PC-9 (cell line): ENCODE measurements around the gene PSMD4. TPM values are rescaled to one million over a fixed set of nuclear protein-coding genes. Genes with fewer than 3 reads are reported as not detected.
A peak's percentile ranks its signal among the peaks of the same experiment; 100 is the strongest.

ENCODE experiments used
- BruUV-seq: library from RNA; stranded (reverse); fragments of 400-500 nt; replicated peaks from 2 replicates; lab custom pipeline; 2021; lab: Mats Ljungman, UMichigan
- CTCF ChIA-PET: fragments of 300-600 bp; sonication (Branson Sonifier 250); formaldehyde crosslinking; loops from one replicate; lab custom pipeline; 2022; ENCODE audit warnings: antibody characterized with exemption; lab: Charles Lee
- POLR2A ChIA-PET: fragments of 300-600 bp; sonication (Branson Sonifier 250); formaldehyde crosslinking; loops from one replicate; lab custom pipeline; 2022; ENCODE audit warnings: antibody characterized with exemption; ENCODE audit not compliant: unreplicated experiment; lab: Charles Lee
- DNase-seq, 2 experiments: peaks; one replicate each; pipeline versions ENCODE4 v3.0.0 to v3.0.0-alpha.2; 2015 to 2022; ENCODE audit warnings: mixed read lengths in 1 of 2
- H2AFZ ChIP-seq: fragments of 200-600 bp; sonication (generic); 2 replicates; pipeline ENCODE4 v1.8.1; 2017; ENCODE audit warnings: antibody characterized with exemption
- H3F3A ChIP-seq: fragments of 200-600 bp; sonication (generic); 2 replicates; pipeline ENCODE4 v1.8.1; 2017; ENCODE audit warnings: antibody characterized with exemption, mild to moderate bottlenecking, low read depth; ENCODE audit not compliant: insufficient read depth
- H3K27ac ChIP-seq: fragments of 200-600 bp; sonication (generic); 2 replicates; pipeline ENCODE4 v1.6.1; 2016; ENCODE audit warnings: mixed run types
- H3K27me3 ChIP-seq: fragments of 200-600 bp; sonication (generic); 2 replicates; pipeline ENCODE4 v1.6.1; 2016; ENCODE audit warnings: low read depth, mixed run types; ENCODE audit not compliant: insufficient read depth
- H3K36me3 ChIP-seq: fragments of 200-600 bp; sonication (generic); 2 replicates; pipeline ENCODE4 v1.6.1; 2016; ENCODE audit warnings: low read depth, mixed run types
- H3K4me1 ChIP-seq: fragments of 200-600 bp; sonication (generic); replicated peaks from 2 replicates; pipeline ENCODE4 v1.6.1; 2016; ENCODE audit warnings: mixed run types; ENCODE audit not compliant: insufficient read depth
- H3K4me2 ChIP-seq: fragments of 200-600 bp; sonication (generic); 2 replicates; pipeline ENCODE4 v1.6.1; 2017; ENCODE audit warnings: mixed run types
- H3K4me3 ChIP-seq: fragments of 200-600 bp; sonication (generic); 2 replicates; pipeline ENCODE4 v1.6.1; 2016; ENCODE audit warnings: mixed run types
- H3K79me2 ChIP-seq: fragments of 200-600 bp; sonication (generic); 2 replicates; pipeline ENCODE4 v1.6.1; 2017; ENCODE audit warnings: low read depth, mixed run types
- H3K9me2 ChIP-seq: fragments of 200-600 bp; sonication (generic); 2 replicates; pipeline ENCODE4 v1.8.1; 2017; ENCODE audit warnings: mild to moderate bottlenecking; ENCODE audit not compliant: insufficient read depth
- H3K9me3 ChIP-seq: fragments of 200-600 bp; sonication (generic); 2 replicates; pipeline ENCODE4 v1.8.1; 2016; ENCODE audit warnings: low read depth; ENCODE audit not compliant: insufficient read depth
- H4K20me1 ChIP-seq: fragments of 200-600 bp; sonication (generic); 2 replicates; pipeline ENCODE4 v1.8.1; 2017; ENCODE audit not compliant: insufficient read depth
- CTCF ChIP-seq: fragments of 200-600 bp; sonication (generic); conservative IDR thresholded peaks from 2 replicates; pipeline ENCODE4 v1.6.1; 2017; ENCODE audit warnings: mixed run types, antibody characterized with exemption, mild to moderate bottlenecking, moderate library complexity
- EZH2 ChIP-seq: fragments of 200-600 bp; sonication (generic); IDR thresholded peaks from 2 replicates; pipeline ENCODE4 v1.8.0; 2017; ENCODE audit warnings: antibody characterized with exemption, low read depth
- intact Hi-C: fragments of 100-400 bp; cut with micrococcal nuclease; formaldehyde crosslinking; loops from one replicate; pipeline ENCODE4 v1.10.0; 2022; ENCODE audit not compliant: unreplicated experiment
- total RNA-seq: library from RNA; stranded (reverse); gene quantifications from 2 replicates; pipeline ENCODE4 v1.2.3, GENCODE V29; 2021

PSMD4 gene
- total RNA-seq, 1 experiment from 2014 or later = 230 TPM

GRCh38 chr1:151311011-151311410 lies 56.5 kb downstream of the PSMD4 start:
- Histone ChIP-seq H3K4me2 (no peak overlapping the region), H3K4me1 (peaks cover 21% of the 10 kb centered on the region), H3F3A (peaks cover 17% of the 10 kb centered on the region), H3K36me3 (peaks cover 9% of the 10 kb centered on the region; the same call in 1 of the 2 replicates), H3K27me3 (no peaks in the 10 kb centered on the region), H3K27ac (no peak overlapping the region), H3K9me3 (no peaks in the 10 kb centered on the region), H4K20me1 (peaks cover 20% of the 10 kb centered on the region), H3K9me2 (no peaks in the 10 kb centered on the region), H2AFZ (no peak overlapping the region), H3K79me2 (peaks cover 15% of the 10 kb centered on the region), H3K4me3 (no peak overlapping the region)
- TF ChIP-seq CTCF (no peak), EZH2 (no peak)
- ChIA-PET CTCF (interaction anchor here (0.6 to 1.2 kb wide), 6 partner anchors 8 to 212 kb away, joined by 3 to 11 read pairs (median 4); partner anchors contain the start of gene PSMB4), POLR2A (interaction anchor here (0.5 to 0.7 kb wide), 4 partner anchors 235 to 990 kb away, joined by 3 to 7 read pairs (median 4); partner anchors contain the start of gene PRPF3)
- no TSS peak for BruUV-seq
- intact Hi-C loops = no loop called here
- DNase-seq = no peak

GRCh38 chr1:151311589-151312331 lies 57.2 kb downstream of the PSMD4 start:
- intact Hi-C loops = no loop called here

More at GRCh38 chr1:151311589-151312331, 57.2 kb downstream of the PSMD4 start:
- Histone ChIP-seq H3K27ac (peak overlapping the region; percentile 88), H3K4me3 (no peak overlapping the region), H3K79me2 (peaks cover 15% of the 10 kb centered on the region), H4K20me1 (peaks cover 20% of the 10 kb centered on the region), H3K4me2 (peak overlapping the region; percentile 62), H3K9me3 (no peaks in the 10 kb centered on the region), H3K36me3 (peaks cover 4% of the 10 kb centered on the region; the same call in 1 of the 2 replicates), H2AFZ (no peak overlapping the region), H3K27me3 (no peaks in the 10 kb centered on the region), H3K4me1 (peaks cover 21% of the 10 kb centered on the region), H3K9me2 (no peaks in the 10 kb centered on the region), H3F3A (peaks cover 17% of the 10 kb centered on the region)
- no TSS peak for BruUV-seq
- POLR2A ChIA-PET = interaction anchor here (0.5 to 0.9 kb wide), 9 partner anchors 15 to 991 kb away, joined by 3 to 18 read pairs (median 4); partner anchors contain the start of genes PI4KB and PRPF3
- TF ChIP-seq EZH2 = no peak
- no peak for TF ChIP-seq CTCF
- CTCF ChIA-PET = interaction anchor here (0.5 to 1.2 kb wide), 4 partner anchors 29 to 212 kb away, joined by 3 to 10 read pairs (median 5); partner anchors contain the start of gene PSMB4
- DNase-seq = peak; percentile 78 to 98
